ENCODE results near the gene TMEM139.

The TMEM139 gene

DNA sequence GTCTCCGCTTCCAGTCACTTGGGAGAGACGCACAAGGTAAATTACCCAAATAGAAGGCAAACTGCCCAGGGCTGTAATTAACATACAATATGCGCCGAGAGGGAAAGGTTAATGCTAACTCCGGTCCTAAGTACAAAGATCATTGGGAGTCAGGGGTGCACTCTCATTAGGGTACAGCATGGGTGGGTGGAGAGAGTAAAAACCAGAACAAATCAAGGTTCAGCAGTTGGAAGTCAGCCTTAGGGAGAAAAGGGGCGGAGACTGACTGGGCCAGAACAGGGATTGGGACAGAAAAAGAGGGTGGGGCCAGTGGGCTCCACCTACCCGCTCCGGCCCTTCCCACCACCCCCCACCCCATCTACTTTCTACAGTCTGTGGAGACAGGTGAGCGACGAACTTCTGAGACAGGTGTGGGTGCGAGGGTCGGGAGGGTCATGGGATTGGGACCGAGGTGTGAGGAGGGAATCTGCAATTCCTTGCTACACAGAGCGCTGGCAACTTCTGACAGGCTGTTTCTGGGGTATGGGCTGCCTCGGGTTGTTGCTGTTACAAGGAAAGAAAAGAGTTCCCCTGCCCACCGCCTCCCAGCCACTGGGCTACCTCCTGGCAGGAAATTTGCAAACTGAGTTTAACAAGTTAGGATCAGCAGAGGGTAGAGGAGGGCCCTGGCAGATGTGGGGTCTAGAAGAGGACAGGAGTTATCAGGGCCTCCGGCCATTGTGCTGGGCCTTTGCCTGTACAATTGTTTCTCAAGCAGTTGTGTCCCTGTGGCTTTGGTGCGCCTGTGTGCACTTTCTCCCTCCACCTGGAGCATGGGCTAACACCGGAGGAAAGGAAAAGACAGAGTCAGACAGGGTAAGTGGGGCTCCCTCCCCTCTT is at the start of gene TMEM139:
TSS of gene TMEM139 (plus strand) at position 368 of the 879 bp plus-strand sequence. CDS start 1,000 bp downstream, outside the sequence.
- peaks cover 19% of the 10 kb centered on the region for H3K36me3 Mint-ChIP-seq (ENCODE audit: low read depth)
- peaks cover 7% of the 10 kb centered on the region for H3K9me3 Mint-ChIP-seq
- H3K27ac Mint-ChIP-seq = no peak within 1 kb of the TSS
- H3K4me3 Mint-ChIP-seq = no peak within 1 kb of the TSS
- H3K27me3 Mint-ChIP-seq = no peaks in the 10 kb centered on the region
- H3K4me1 Mint-ChIP-seq (ENCODE audit: low read depth) = peaks cover 45% of the 10 kb centered on the region
- no peak for DNase-seq

DNA sequence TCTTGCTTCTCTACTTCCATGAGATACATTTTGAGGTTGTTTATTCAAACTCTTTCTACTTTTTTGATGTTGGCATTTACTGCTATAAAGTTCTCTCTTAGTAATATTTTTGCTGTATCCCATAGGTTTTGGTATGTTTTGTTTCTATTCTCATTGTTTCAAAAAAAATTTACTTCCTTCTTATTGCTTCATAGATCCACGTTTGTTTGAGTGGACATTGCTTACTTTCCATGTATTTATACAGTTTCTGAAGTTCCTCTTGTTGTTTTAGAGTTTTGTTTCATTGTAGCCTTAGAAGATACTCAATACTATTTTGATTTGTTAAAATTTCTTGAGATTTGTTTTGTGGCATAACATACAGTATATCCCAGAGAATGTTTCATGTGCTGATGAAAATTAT is 49.2 kb upstream of the TMEM139 start:
- no peaks in the 10 kb centered on the region for H3K36me3 Mint-ChIP-seq (ENCODE audit: low read depth)
- H3K9me3 Mint-ChIP-seq = peaks cover 21% of the 10 kb centered on the region
- peaks cover 5% of the 10 kb centered on the region for H3K4me1 Mint-ChIP-seq (ENCODE audit: low read depth)
- no peak overlapping the region for H3K27ac Mint-ChIP-seq
- no peak overlapping the region for H3K4me3 Mint-ChIP-seq
- DNase-seq = no peak
- no peaks in the 10 kb centered on the region for H3K27me3 Mint-ChIP-seq

GRCh38 chr7:143236408-143236990 is 48.3 kb upstream of the TMEM139 start:
- no peak overlapping the region for H3K4me3 Mint-ChIP-seq
- peaks cover 21% of the 10 kb centered on the region for H3K9me3 Mint-ChIP-seq
- no peaks in the 10 kb centered on the region for H3K27me3 Mint-ChIP-seq
- H3K27ac Mint-ChIP-seq = no peak overlapping the region
- no peak for DNase-seq
- peaks cover 10% of the 10 kb centered on the region for H3K4me1 Mint-ChIP-seq (ENCODE audit: low read depth)
- H3K36me3 Mint-ChIP-seq (ENCODE audit: low read depth) = no peaks in the 10 kb centered on the region

GRCh38 chr7:143237366-143237765 is 47.4 kb upstream of the TMEM139 start:
- Mint-ChIP-seq H3K36me3 (ENCODE audit: low read depth) (no peaks in the 10 kb centered on the region), H3K27me3 (no peaks in the 10 kb centered on the region), H3K4me1 (ENCODE audit: low read depth) (peaks cover 10% of the 10 kb centered on the region), H3K27ac (no peak overlapping the region), H3K4me3 (no peak overlapping the region), H3K9me3 (peaks cover 21% of the 10 kb centered on the region)
- no peak for DNase-seq

GRCh38 chr7:143238289-143238980 is 46.3 kb upstream of the TMEM139 start:
- H3K36me3 Mint-ChIP-seq (ENCODE audit: low read depth) = no peaks in the 10 kb centered on the region
- H3K4me3 Mint-ChIP-seq = no peak overlapping the region
- peaks cover 21% of the 10 kb centered on the region for H3K9me3 Mint-ChIP-seq
- H3K27ac Mint-ChIP-seq = no peak overlapping the region
- H3K4me1 Mint-ChIP-seq (ENCODE audit: low read depth) = peaks cover 11% of the 10 kb centered on the region
- no peaks in the 10 kb centered on the region for H3K27me3 Mint-ChIP-seq
- DNase-seq = no peak

- Mint-ChIP-seq H3K4me3 (no peak overlapping the region), H3K27me3 (no peaks in the 10 kb centered on the region), H3K9me3 (peaks cover 21% of the 10 kb centered on the region), H3K4me1 (ENCODE audit: low read depth) (peaks cover 24% of the 10 kb centered on the region), H3K27ac (peak overlapping the region; percentile 41), H3K36me3 (ENCODE audit: low read depth) (no peaks in the 10 kb centered on the region)
- no peak for DNase-seq
Observed at GRCh38 chr7:143239813-143240212, 44.9 kb upstream of the TMEM139 start.

DNA sequence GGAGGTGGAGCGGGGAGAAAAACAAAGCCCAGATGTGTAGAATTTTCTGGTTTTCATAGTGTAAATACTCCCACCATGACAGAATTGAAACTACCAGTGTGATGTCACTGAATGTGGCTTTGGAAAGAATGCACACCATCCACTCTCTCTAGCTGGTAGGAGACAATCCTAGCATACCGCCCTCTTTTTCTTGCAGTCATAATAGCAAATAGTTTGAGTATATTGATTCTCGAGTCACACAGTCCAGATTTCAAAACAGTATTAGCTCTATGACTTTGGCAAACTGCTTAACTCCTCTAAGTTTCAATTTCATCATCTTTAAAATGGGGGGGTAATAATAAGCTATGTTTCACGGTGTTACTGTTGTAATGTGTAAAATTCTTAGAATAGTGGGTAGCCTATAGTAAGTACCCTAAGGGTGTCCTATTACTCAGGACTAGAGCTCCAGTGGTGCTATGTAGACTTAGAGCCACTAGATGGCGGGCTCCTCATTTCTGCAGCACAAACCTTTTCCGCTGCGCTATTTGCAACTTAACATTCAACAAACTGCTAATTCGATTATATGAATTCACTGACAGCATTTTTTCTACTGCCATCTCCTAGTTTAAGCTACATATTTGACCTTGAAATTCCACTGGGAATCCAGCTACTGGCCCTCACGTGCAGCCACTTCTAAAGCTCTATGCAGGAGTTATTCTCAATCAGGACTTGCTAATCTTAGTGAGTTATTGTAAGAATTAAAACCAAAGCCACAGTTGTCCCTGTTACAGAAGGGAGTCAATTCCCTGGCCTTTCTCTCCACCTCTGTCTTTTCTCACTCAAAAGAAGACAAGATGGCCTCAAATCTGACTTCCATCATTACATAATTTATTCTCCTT is 44.2 kb upstream of the TMEM139 start:
- H3K36me3 Mint-ChIP-seq (ENCODE audit: low read depth) = no peaks in the 10 kb centered on the region
- H3K9me3 Mint-ChIP-seq = peaks cover 17% of the 10 kb centered on the region
- H3K4me1 Mint-ChIP-seq (ENCODE audit: low read depth) = peaks cover 31% of the 10 kb centered on the region
- H3K4me3 Mint-ChIP-seq = no peak overlapping the region
- peak overlapping the region; percentile 41 for H3K27ac Mint-ChIP-seq
- H3K27me3 Mint-ChIP-seq = no peaks in the 10 kb centered on the region
- peak; percentile 64 for DNase-seq

GRCh38 chr7:143242306-143242705 is 42.5 kb upstream of the TMEM139 start:
- Mint-ChIP-seq H3K36me3 (ENCODE audit: low read depth) (no peaks in the 10 kb centered on the region), H3K4me1 (ENCODE audit: low read depth) (peaks cover 48% of the 10 kb centered on the region), H3K27ac (no peak overlapping the region), H3K27me3 (no peaks in the 10 kb centered on the region), H3K9me3 (peaks cover 2% of the 10 kb centered on the region), H3K4me3 (no peak overlapping the region)
- no peak for DNase-seq

- H3K27me3 Mint-ChIP-seq = no peaks in the 10 kb centered on the region
- H3K27ac Mint-ChIP-seq = no peak overlapping the region
- no peaks in the 10 kb centered on the region for H3K9me3 Mint-ChIP-seq
- peaks cover 52% of the 10 kb centered on the region for H3K4me1 Mint-ChIP-seq (ENCODE audit: low read depth)
- H3K4me3 Mint-ChIP-seq = no peak overlapping the region
- DNase-seq = no peak
- no peaks in the 10 kb centered on the region for H3K36me3 Mint-ChIP-seq (ENCODE audit: low read depth)
Observed at GRCh38 chr7:143243111-143243510, 41.6 kb upstream of the TMEM139 start.

GRCh38 chr7:143243614-143244013 is 41.1 kb upstream of the TMEM139 start:
- no peaks in the 10 kb centered on the region for H3K36me3 Mint-ChIP-seq (ENCODE audit: low read depth)
- DNase-seq = no peak
- H3K27ac Mint-ChIP-seq = no peak overlapping the region
- no peaks in the 10 kb centered on the region for H3K27me3 Mint-ChIP-seq
- no peak overlapping the region for H3K4me3 Mint-ChIP-seq
- H3K4me1 Mint-ChIP-seq (ENCODE audit: low read depth) = peaks cover 56% of the 10 kb centered on the region
- no peaks in the 10 kb centered on the region for H3K9me3 Mint-ChIP-seq

DNA sequence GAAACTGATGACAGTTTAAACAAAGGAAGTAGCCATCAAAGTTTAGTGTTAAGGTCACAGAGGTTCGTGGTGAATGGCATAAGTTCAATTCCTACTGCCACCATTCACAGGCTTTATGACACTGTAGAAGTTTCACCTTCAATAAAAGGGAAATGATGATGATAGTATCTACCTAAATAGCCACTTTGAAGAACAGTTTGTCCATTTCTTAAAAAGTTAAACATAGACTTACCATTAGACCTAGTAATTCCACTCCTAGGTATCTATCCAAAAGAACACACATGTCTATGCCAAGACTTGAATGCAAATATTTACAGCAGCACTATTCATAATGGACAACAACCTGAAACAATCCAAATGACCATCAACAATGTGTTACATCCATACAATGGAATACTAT is 40.4 kb upstream of the TMEM139 start:
- H3K4me1 Mint-ChIP-seq (ENCODE audit: low read depth) = peaks cover 63% of the 10 kb centered on the region
- no peak overlapping the region for H3K27ac Mint-ChIP-seq
- peaks cover 2% of the 10 kb centered on the region for H3K36me3 Mint-ChIP-seq (ENCODE audit: low read depth)

DNA sequence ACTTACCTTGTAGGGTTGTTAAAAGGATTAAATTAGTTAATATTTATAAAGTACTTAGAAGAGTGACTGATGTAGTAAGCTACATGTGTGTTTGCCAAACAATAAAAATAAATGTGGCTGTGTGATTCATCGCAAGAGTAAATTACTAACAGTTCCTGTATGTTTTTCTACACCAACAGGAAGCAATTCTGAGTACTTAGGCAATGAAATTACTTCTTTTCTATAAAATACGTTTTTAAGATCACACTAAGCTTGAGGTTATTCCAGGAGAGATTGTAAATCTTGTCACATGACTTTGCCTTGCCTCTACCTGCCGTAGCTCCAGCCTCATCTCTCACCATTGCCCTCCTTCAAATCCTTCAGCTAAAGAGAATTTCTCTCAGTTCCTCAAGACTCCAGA is 39.6 kb upstream of the TMEM139 start:
- Mint-ChIP-seq H3K4me1 (ENCODE audit: low read depth) (peaks cover 69% of the 10 kb centered on the region), H3K4me3 (no peak overlapping the region), H3K9me3 (peaks cover 2% of the 10 kb centered on the region)

More for the DNA sequence above, 40.4 kb upstream of the TMEM139 start:
- peaks cover 2% of the 10 kb centered on the region for H3K9me3 Mint-ChIP-seq
- H3K27me3 Mint-ChIP-seq = no peaks in the 10 kb centered on the region
- H3K4me3 Mint-ChIP-seq = no peak overlapping the region
- DNase-seq = no peak

DNA sequence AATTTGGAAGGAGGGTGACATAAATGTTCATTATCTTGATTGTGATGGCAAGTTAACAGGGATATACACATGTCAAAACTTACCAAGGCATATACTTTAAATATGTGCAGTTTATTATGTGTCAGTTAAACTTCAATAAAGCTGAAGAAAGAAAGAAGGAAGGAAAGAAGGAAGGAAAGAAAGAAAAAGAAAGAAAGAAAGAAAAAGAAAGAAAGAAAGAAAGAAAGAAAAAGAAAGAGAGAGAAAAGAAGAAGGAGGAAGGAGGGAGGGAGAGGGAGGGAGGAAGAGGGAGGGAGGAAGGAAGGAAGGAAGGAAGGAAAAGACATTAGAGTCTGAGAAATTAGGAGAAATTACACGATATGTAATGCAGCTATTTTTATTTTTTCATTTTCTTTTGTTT is 37.4 kb upstream of the TMEM139 start:
- Mint-ChIP-seq H3K4me3 (no peak overlapping the region), H3K27me3 (no peaks in the 10 kb centered on the region)

More for the DNA sequence above, 39.6 kb upstream of the TMEM139 start:
- H3K27ac Mint-ChIP-seq = peak overlapping the region; percentile 74
- H3K27me3 Mint-ChIP-seq = no peaks in the 10 kb centered on the region
- H3K36me3 Mint-ChIP-seq (ENCODE audit: low read depth) = peaks cover 2% of the 10 kb centered on the region
- DNase-seq = no peak

GRCh38 chr7:143248761-143249354 is 35.9 kb upstream of the TMEM139 start:
- Mint-ChIP-seq H3K27me3 (no peaks in the 10 kb centered on the region), H3K4me1 (ENCODE audit: low read depth) (peaks cover 86% of the 10 kb centered on the region), H3K4me3 (no peak overlapping the region), H3K27ac (peak overlapping the region; percentile 14), H3K36me3 (ENCODE audit: low read depth) (peaks cover 10% of the 10 kb centered on the region), H3K9me3 (peaks cover 7% of the 10 kb centered on the region)
- DNase-seq = no peak

More for the DNA sequence above, 37.4 kb upstream of the TMEM139 start:
- H3K27ac Mint-ChIP-seq = no peak overlapping the region
- peaks cover 2% of the 10 kb centered on the region for H3K9me3 Mint-ChIP-seq
- DNase-seq = no peak
- peaks cover 6% of the 10 kb centered on the region for H3K36me3 Mint-ChIP-seq (ENCODE audit: low read depth)
- peaks cover 81% of the 10 kb centered on the region for H3K4me1 Mint-ChIP-seq (ENCODE audit: low read depth)

All from activated T-cell treated with anti-CD3 and anti-CD28 coated beads, Interleukin-2, amount 50 U/mL, for 24 hours (primary cell).